Measurements from ENCODE around the gene GFRAL.
"Not testable (repeated sequence)": the region's sequence is repeated elsewhere in the genome, so short reads cannot be mapped to it uniquely, and the experiment has no call there.

- not testable (repeated sequence) for TF ChIP-seq POLR2A, EP300 (IDR thresholded peaks at IDR 0.05)
- TF ChIP-seq, protein P1, sequence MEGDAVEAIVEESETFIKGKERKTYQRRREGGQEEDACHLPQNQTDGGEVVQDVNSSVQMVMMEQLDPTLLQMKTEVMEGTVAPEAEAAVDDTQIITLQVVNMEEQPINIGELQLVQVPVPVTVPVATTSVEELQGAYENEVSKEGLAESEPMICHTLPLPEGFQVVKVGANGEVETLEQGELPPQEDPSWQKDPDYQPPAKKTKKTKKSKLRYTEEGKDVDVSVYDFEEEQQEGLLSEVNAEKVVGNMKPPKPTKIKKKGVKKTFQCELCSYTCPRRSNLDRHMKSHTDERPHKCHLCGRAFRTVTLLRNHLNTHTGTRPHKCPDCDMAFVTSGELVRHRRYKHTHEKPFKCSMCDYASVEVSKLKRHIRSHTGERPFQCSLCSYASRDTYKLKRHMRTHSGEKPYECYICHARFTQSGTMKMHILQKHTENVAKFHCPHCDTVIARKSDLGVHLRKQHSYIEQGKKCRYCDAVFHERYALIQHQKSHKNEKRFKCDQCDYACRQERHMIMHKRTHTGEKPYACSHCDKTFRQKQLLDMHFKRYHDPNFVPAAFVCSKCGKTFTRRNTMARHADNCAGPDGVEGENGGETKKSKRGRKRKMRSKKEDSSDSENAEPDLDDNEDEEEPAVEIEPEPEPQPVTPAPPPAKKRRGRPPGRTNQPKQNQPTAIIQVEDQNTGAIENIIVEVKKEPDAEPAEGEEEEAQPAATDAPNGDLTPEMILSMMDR (IDR thresholded peaks at IDR 0.05) = not testable (repeated sequence)
Measured at GRCh38 chr6:55297214-55297613, 30.1 kb upstream of the GFRAL start.
